T-helper 17 cell (primary cell): ENCODE results near the gene IRF9. TPM values are rescaled to one million over a fixed set of nuclear protein-coding genes. Genes with fewer than 3 reads are reported as not detected.

Experiments used
- ATAC-seq: fragments of 150-1000 bp; cut with Tn5 transposase; 2 replicates; pipeline ENCODE4 v1.10.0; 2021; ENCODE audit warnings: mild to moderate bottlenecking, moderate library complexity
- DNase-seq, 3 donors: peaks; one replicate each; pipeline versions ENCODE4 v3.0.0 to v3.0.0-alpha.2; 2020 to 2021
- H3K9me3 ChIP-seq: one replicate; pipeline ENCODE4 v1.7.0; 2013; ENCODE audit warnings: low read length, mild to moderate bottlenecking; ENCODE audit not compliant: control insufficient read depth, poor library complexity, severe bottlenecking
- H3K27ac Mint-ChIP-seq: one replicate; pipeline ENCODE4 v1.8.0; 2022; ENCODE audit warnings: mild to moderate bottlenecking, moderate library complexity, mixed read lengths
- H3K27me3 Mint-ChIP-seq: one replicate; pipeline ENCODE4 v1.8.0; 2022; ENCODE audit warnings: mixed read lengths
- H3K36me3 Mint-ChIP-seq: one replicate; pipeline ENCODE4 v1.8.0; 2022; ENCODE audit warnings: low read depth, mixed read lengths
- H3K4me1 Mint-ChIP-seq: one replicate; pipeline ENCODE4 v1.8.0; 2022; ENCODE audit warnings: mild to moderate bottlenecking, mixed read lengths
- H3K4me3 Mint-ChIP-seq: one replicate; pipeline ENCODE4 v1.8.0; 2022; ENCODE audit warnings: mild to moderate bottlenecking, moderate library complexity, mixed read lengths
- total RNA-seq, 4 donors: library from RNA in 2 of 4; stranded (reverse) in 2 of 4; gene quantifications; one replicate each; pipeline ENCODE4 v1.2.3 and lab custom pipeline; 2022 to 2026

IRF9 gene
- total RNA-seq, 2 donors from 2014 or later = 172 to 230 TPM

- peaks cover 44% of the 10 kb centered on the region for H3K4me1 Mint-ChIP-seq
- H3K27ac Mint-ChIP-seq = peak overlapping the region; percentile 88
- DNase-seq (no peak), ATAC-seq (no peak)
- H3K4me3 Mint-ChIP-seq = peak overlapping the region; percentile 95
- no peaks in the 10 kb centered on the region for H3K36me3 Mint-ChIP-seq
- no peaks in the 10 kb centered on the region for H3K9me3 ChIP-seq
- H3K27me3 Mint-ChIP-seq = no peaks in the 10 kb centered on the region
Observed at GRCh38 chr14:24136684-24137528, 24.2 kb upstream of the IRF9 start.

DNA sequence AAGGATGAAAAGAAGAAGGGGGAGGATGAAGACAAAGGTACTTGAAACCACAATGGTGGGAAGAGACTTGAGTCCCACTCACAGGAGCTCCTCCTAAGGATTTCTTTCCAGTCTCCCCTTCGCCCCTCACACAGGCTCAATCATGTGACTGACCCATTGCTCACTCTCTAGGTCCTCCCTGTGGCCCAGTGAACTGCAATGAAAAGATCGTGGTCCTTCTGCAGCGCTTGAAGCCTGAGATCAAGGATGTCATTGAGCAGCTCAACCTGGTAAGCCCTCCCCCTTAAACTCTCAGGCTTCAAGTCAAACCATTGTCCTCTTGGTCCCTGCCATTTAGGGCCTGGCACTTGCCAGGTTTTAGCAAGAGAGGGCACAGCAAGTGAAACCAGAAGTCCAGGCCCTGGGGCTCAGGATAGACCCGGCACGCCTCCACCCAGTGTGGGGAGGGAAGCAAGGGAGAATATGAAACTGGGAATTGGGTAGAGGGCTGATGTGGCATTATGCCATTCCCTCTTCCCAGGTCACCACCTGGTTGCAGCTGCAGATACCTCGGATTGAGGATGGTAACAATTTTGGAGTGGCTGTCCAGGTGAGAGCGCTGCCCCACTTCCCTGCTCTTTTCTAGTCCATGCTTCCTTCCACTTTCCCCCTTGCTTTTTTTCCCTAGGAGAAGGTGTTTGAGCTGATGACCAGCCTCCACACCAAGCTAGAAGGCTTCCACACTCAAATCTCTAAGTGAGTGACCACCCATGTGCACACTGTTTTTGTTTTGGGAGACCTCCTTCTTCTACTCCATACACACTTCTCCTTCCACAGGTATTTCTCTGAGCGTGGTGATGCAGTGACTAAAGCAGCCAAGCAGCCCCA is 23.3 kb upstream of the IRF9 start:
- H3K4me3 Mint-ChIP-seq = peak overlapping the region; percentile 95
- ATAC-seq (no peak), DNase-seq (no peak)
- H3K27me3 Mint-ChIP-seq = no peaks in the 10 kb centered on the region
- peaks cover 42% of the 10 kb centered on the region for H3K4me1 Mint-ChIP-seq
- H3K9me3 ChIP-seq = no peaks in the 10 kb centered on the region
- no peaks in the 10 kb centered on the region for H3K36me3 Mint-ChIP-seq
- peak overlapping the region; percentile 88 for H3K27ac Mint-ChIP-seq

GRCh38 chr14:24138396-24139271 is 22.4 kb upstream of the IRF9 start:
- no peak for ATAC-seq
- peak overlapping the region; percentile 43 for H3K4me3 Mint-ChIP-seq
- H3K9me3 ChIP-seq = no peaks in the 10 kb centered on the region
- no peak for DNase-seq
- no peaks in the 10 kb centered on the region for H3K36me3 Mint-ChIP-seq
- H3K27ac Mint-ChIP-seq = peak overlapping the region; percentile 43
- no peaks in the 10 kb centered on the region for H3K27me3 Mint-ChIP-seq
- H3K4me1 Mint-ChIP-seq = peaks cover 43% of the 10 kb centered on the region

DNA sequence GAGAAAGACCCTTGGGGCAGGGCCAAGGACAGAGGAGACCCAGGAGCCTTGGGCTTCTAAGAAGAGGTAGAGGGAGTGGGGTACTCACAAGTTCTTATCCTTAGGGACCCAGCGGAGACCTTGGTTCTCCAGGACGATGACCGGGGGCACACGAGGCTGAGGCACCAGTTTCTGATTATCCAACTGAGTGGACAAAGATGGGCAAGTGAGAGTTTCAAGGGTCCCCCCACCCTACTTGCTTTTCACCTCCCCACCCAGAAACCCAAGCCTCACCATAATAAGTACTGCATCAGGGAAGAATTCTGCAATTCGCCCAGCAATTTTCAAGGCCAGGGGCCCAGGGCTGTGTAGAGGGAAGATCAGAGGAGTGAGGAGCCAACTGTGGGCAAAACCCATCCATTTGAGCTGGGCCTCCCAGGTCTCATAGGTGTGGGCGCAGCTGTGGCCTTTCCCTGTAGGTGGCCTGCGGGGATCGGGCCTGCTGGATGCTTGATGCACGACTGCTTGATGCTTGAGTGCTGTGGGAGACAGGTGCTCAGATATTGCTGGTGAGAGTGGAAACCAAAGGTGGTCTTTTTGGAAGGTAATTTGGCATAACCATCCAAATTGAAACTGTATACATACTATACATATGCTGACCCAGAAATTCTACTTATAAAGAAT is 21.7 kb upstream of the IRF9 start:
- Mint-ChIP-seq H3K27me3 (no peaks in the 10 kb centered on the region), H3K36me3 (peaks cover 2% of the 10 kb centered on the region), H3K4me1 (peaks cover 45% of the 10 kb centered on the region), H3K4me3 (peak overlapping the region; percentile 64), H3K27ac (peak overlapping the region; percentile 43)
- H3K9me3 ChIP-seq = no peaks in the 10 kb centered on the region
- no peak for ATAC-seq
- no peak for DNase-seq

GRCh38 chr14:24141097-24141880 is 19.8 kb upstream of the IRF9 start, which contains the start of gene EMC9:
Gene EMC9, minus strand, starts transcription at chr14:24141591. Its CDS starts 287 bp downstream, at chr14:24141304.
- peak; percentile 91 for ATAC-seq
- H3K36me3 Mint-ChIP-seq = peaks cover 2% of the 10 kb centered on the region
- H3K4me1 Mint-ChIP-seq = peaks cover 50% of the 10 kb centered on the region
- peak within 1 kb of the TSS; percentile 93 for H3K4me3 Mint-ChIP-seq
- no peaks in the 10 kb centered on the region for H3K9me3 ChIP-seq
- H3K27ac Mint-ChIP-seq = peak within 1 kb of the TSS; percentile 86
- H3K27me3 Mint-ChIP-seq = no peaks in the 10 kb centered on the region
- DNase-seq = peak; percentile 98 to 99 (median 98)

GRCh38 chr14:24143511-24143910 is 17.6 kb upstream of the IRF9 start:
- no peak overlapping the region for H3K4me3 Mint-ChIP-seq
- no peak overlapping the region for H3K27ac Mint-ChIP-seq
- H3K36me3 Mint-ChIP-seq = peaks cover 2% of the 10 kb centered on the region
- ATAC-seq (no peak), DNase-seq (no peak)
- H3K9me3 ChIP-seq = no peaks in the 10 kb centered on the region
- peaks cover 46% of the 10 kb centered on the region for H3K4me1 Mint-ChIP-seq
- H3K27me3 Mint-ChIP-seq = no peaks in the 10 kb centered on the region

DNA sequence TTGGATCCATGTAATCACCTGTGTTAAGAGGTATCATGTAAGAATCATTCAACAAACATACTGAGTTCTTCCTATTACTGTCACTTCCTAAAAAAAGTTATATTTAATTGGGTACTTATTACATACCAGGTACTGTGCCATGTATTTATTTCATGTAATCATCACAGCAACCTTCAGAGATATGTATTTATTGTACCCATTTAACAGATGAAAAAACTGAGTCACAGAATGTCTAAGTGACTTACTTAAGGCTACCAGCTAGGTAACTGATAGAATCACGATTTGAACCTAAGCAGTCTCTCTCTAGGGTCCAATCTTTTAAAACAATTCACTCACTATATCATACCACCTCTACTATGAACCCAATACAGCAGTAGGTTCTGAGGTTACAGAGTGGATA is 16.6 kb upstream of the IRF9 start:
- peaks cover 2% of the 10 kb centered on the region for H3K36me3 Mint-ChIP-seq
- H3K4me3 Mint-ChIP-seq = no peak overlapping the region
- no peak for DNase-seq
- no peaks in the 10 kb centered on the region for H3K27me3 Mint-ChIP-seq
- no peak for ATAC-seq
- peak overlapping the region; percentile 73 for H3K27ac Mint-ChIP-seq
- H3K9me3 ChIP-seq = no peaks in the 10 kb centered on the region
- H3K4me1 Mint-ChIP-seq = peaks cover 52% of the 10 kb centered on the region

- Mint-ChIP-seq H3K4me3 (peak overlapping the region; percentile 98), H3K36me3 (peaks cover 2% of the 10 kb centered on the region), H3K4me1 (peaks cover 49% of the 10 kb centered on the region), H3K27ac (peak overlapping the region; percentile 90), H3K27me3 (no peaks in the 10 kb centered on the region)
- ATAC-seq (no peak), DNase-seq (no peak)
- H3K9me3 ChIP-seq = no peaks in the 10 kb centered on the region
Observed at GRCh38 chr14:24145219-24145618, 15.8 kb upstream of the IRF9 start.

GRCh38 chr14:24145690-24146452 is 15.2 kb upstream of the IRF9 start:
- Mint-ChIP-seq H3K36me3 (peaks cover 2% of the 10 kb centered on the region), H3K4me1 (peaks cover 52% of the 10 kb centered on the region), H3K27ac (peak overlapping the region; percentile 90), H3K27me3 (no peaks in the 10 kb centered on the region), H3K4me3 (peak overlapping the region; percentile 98)
- H3K9me3 ChIP-seq = no peaks in the 10 kb centered on the region
- DNase-seq = no peak
- ATAC-seq = no peak

DNA sequence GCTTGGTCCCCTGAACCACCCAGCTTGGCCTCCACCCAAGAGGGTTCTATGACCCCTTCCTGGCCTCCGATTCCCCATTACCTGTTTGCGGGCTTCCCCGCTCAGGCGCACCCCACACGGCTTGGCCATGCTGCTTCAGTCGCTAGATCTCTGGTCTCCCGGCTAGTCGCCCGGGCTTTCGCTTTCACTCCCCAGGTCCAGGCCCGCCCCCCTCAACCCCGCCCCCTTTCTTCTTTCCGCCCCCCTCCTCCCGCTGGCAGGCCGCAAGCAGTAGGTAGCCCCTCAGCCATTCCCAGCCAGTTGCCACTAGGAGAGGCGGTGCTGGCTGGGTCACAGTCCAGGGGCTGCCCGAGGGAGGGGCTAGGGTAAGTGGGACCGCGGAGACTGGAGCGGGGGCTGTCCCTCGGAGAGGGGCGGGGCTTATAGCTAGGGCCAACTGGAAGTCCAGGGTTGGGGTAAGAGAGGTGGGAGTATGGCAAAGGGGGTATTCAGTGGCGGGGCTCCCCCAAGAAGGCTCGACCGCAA is 14.6 kb upstream of the IRF9 start, which contains the start of gene PSME2:
Gene PSME2 (minus strand): TSS at position 158 of the 525 bp plus-strand sequence. CDS start 29 bp downstream, at position 129.
- ATAC-seq (peak; percentile 65), DNase-seq (peak; percentile 57 to 83 (median 75))
- peak within 1 kb of the TSS; percentile 98 for H3K4me3 Mint-ChIP-seq
- peaks cover 2% of the 10 kb centered on the region for H3K36me3 Mint-ChIP-seq
- no peaks in the 10 kb centered on the region for H3K9me3 ChIP-seq
- H3K4me1 Mint-ChIP-seq = peaks cover 53% of the 10 kb centered on the region
- peak within 1 kb of the TSS; percentile 91 for H3K27ac Mint-ChIP-seq
- H3K27me3 Mint-ChIP-seq = no peaks in the 10 kb centered on the region
